ENCODE data around the gene SH2D1B. TPM values are rescaled to one million over a fixed set of nuclear protein-coding genes. Genes with fewer than 3 reads are reported as not detected.
A peak's percentile ranks its signal among the peaks of the same experiment; 100 is the strongest.

Gene SH2D1B
- total and polyA plus RNA-seq, 9 of the 15 experiments (the other 6 are each of a cell fraction or from before 2014, with no cell fraction given): 5.6 to 19.6 (median 9.7) TPM

DNA sequence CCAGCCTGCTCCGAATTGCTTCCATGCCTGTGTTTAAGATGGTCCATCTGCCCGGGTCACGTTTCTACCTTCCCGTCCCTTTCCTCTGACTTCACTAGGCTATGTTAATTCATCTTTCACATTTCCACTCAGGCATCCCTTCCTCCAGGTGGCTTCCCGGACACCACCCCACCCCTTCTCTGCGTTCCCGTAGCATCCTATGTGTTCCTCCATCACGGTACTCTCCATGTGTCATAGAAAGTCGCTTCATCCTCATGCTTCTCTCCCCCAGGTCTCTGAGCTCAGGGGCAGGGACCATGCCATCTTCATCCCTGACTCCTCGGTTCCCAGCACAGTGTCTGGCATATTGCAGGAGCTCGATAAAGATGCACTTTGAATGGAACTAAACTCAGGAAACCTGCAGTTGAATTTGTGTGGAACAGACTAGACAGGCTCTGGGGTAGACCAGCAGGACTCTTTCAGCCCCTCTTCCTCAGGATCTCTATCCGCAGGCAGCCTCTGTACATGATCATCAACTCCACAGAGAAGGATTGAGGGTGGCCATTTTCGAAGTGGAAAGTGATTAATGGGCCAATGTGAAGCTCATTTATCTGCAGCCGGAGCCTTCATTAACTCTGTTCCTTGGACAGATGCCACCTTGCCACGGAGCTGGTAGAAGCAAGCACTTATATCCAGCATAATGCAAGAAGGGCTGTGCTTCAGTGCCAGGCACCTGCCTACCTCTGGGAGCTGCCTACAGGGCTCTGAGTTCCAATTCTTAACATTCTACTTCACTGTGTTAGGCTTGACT lies 21.3 kb downstream of the SH2D1B start:
- H3K27me3 ChIP-seq (ENCODE audit: control insufficient read depth in 2 of 2, insufficient read depth in 2 of 2, low read length in 2 of 2): no peaks in the 10 kb centered on the region
- ChIA-PET CTCF (ENCODE audit: low intra/inter-chr PET ratio) (interaction anchor here (1.7 to 3.6 kb wide), 2 partner anchors 33 to 114 kb away, joined by 4 to 19 read pairs; no protein-coding TSS in a partner anchor), POLR2A (interaction anchor here (1.8 to 2.8 kb wide), 3 partner anchors 8 to 16 kb away, joined by 6 to 17 read pairs (median 10); no protein-coding TSS in a partner anchor)
- FAIRE-seq (no peak), ATAC-seq (no peak), DNase-seq (ENCODE audit: extremely low read depth in 1 of 4, low spot score in 3 of 4) (peak in 1 of 4 experiments; percentile 23)
- no peaks in the 10 kb centered on the region for H3K36me3 ChIP-seq (ENCODE audit: control insufficient read depth, insufficient read depth, low read length)
- no peak overlapping the region for H3K4me3 ChIP-seq
- peaks cover 7% of the 10 kb centered on the region for H3K9me1 ChIP-seq (ENCODE audit: control insufficient read depth, insufficient read depth, low read length)
- peaks cover 49 to 63% of the 10 kb centered on the region in 2 experiments for H3K4me1 ChIP-seq (replicated peaks in 1 of 2; ENCODE audit: control insufficient read depth in 2 of 2, insufficient read depth in 2 of 2, low read length in 2 of 2)
- intact Hi-C loops (cut with micrococcal nuclease) (loop anchor here (5.0 kb wide), 1 partner anchor 113 kb away; no protein-coding TSS in a partner anchor), in situ Hi-C loops (cut with MboI) (no loop called here)
- peak overlapping the region; percentile 92 for H2AFZ ChIP-seq (ENCODE audit: low read depth, low read length)
- H3K79me2 ChIP-seq (ENCODE audit: control insufficient read depth, insufficient read depth, low read length): peaks cover 5% of the 10 kb centered on the region; the same call in 2 of the 3 replicates
- peak overlapping the region; percentile 56 to 75; a peak in 3 of 4 replicates for H3K9ac ChIP-seq (ENCODE audit: insufficient read depth in 1 of 2, low read depth in 2 of 2, low read length in 2 of 2)
- H3K9me3 ChIP-seq (replicated peaks; ENCODE audit: control insufficient read depth, insufficient read depth, low read depth, low read length): no peaks in the 10 kb centered on the region
- peak overlapping the region; percentile 78 for H3K27ac ChIP-seq (ENCODE audit: extremely low read depth, low read depth, low read length)
- peak overlapping the region; percentile 45 for H3K4me2 ChIP-seq (ENCODE audit: insufficient read depth, low read length)
- H4K20me1 ChIP-seq (replicated peaks; ENCODE audit: control insufficient read depth, insufficient read depth, low read length): no peaks in the 10 kb centered on the region
- 52% methylated on average over 15 of the region's 15 CpGs for WGBS (ENCODE audit: insufficient coverage, low coverage, missing lambda C conversion rate)
- no TSS peak for BruUV-seq (replicated peaks)
- no peak for TF ChIP-seq HMG20B (CRISPR knock-in tag; IDR thresholded peaks at IDR 0.05)
- TF ChIP-seq SMARCA5 (IDR thresholded peaks at IDR 0.05): peak; percentile 40; the same call in 1 of the 2 replicates
- TF ChIP-seq, protein P1, sequence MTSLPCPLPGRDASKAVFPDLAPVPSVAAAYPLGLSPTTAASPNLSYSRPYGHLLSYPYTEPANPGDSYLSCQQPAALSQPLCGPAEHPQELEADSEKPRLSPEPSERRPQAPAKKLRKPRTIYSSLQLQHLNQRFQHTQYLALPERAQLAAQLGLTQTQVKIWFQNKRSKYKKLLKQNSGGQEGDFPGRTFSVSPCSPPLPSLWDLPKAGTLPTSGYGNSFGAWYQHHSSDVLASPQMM (CRISPR knock-in tag; IDR thresholded peaks at IDR 0.05): no peak
- no peak for TF ChIP-seq SIN3A (IDR thresholded peaks at IDR 0.05; ENCODE audit: borderline replicate concordance in 2 of 2, control insufficient read depth in 1 of 2, low read depth in 2 of 2, low read length in 2 of 2)
- TF ChIP-seq ZNF766 (CRISPR knock-in tag; conservative IDR thresholded peaks at IDR 0.05): no peak
- TF ChIP-seq, protein P2, sequence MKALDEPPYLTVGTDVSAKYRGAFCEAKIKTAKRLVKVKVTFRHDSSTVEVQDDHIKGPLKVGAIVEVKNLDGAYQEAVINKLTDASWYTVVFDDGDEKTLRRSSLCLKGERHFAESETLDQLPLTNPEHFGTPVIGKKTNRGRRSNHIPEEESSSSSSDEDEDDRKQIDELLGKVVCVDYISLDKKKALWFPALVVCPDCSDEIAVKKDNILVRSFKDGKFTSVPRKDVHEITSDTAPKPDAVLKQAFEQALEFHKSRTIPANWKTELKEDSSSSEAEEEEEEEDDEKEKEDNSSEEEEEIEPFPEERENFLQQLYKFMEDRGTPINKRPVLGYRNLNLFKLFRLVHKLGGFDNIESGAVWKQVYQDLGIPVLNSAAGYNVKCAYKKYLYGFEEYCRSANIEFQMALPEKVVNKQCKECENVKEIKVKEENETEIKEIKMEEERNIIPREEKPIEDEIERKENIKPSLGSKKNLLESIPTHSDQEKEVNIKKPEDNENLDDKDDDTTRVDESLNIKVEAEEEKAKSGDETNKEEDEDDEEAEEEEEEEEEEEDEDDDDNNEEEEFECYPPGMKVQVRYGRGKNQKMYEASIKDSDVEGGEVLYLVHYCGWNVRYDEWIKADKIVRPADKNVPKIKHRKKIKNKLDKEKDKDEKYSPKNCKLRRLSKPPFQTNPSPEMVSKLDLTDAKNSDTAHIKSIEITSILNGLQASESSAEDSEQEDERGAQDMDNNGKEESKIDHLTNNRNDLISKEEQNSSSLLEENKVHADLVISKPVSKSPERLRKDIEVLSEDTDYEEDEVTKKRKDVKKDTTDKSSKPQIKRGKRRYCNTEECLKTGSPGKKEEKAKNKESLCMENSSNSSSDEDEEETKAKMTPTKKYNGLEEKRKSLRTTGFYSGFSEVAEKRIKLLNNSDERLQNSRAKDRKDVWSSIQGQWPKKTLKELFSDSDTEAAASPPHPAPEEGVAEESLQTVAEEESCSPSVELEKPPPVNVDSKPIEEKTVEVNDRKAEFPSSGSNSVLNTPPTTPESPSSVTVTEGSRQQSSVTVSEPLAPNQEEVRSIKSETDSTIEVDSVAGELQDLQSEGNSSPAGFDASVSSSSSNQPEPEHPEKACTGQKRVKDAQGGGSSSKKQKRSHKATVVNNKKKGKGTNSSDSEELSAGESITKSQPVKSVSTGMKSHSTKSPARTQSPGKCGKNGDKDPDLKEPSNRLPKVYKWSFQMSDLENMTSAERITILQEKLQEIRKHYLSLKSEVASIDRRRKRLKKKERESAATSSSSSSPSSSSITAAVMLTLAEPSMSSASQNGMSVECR (CRISPR knock-in tag; IDR thresholded peaks at IDR 0.05): no peak
- no peak for TF ChIP-seq ZNF347 (CRISPR knock-in tag; IDR thresholded peaks at IDR 0.05; ENCODE audit: low read depth)
- TF ChIP-seq, protein P3, sequence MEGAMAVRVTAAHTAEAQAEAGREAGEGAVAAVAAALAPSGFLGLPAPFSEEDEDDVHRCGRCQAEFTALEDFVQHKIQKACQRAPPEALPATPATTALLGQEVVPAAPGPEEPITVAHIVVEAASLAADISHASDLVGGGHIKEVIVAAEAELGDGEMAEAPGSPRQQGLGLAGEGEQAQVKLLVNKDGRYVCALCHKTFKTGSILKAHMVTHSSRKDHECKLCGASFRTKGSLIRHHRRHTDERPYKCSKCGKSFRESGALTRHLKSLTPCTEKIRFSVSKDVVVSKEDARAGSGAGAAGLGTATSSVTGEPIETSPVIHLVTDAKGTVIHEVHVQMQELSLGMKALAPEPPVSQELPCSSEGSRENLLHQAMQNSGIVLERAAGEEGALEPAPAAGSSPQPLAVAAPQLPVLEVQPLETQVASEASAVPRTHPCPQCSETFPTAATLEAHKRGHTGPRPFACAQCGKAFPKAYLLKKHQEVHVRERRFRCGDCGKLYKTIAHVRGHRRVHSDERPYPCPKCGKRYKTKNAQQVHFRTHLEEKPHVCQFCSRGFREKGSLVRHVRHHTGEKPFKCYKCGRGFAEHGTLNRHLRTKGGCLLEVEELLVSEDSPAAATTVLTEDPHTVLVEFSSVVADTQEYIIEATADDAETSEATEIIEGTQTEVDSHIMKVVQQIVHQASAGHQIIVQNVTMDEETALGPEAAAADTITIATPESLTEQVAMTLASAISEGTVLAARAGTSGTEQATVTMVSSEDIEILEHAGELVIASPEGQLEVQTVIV (CRISPR knock-in tag; IDR thresholded peaks at IDR 0.05; ENCODE audit: borderline replicate concordance): no peak
- no peak for TF ChIP-seq HDAC6 (IDR thresholded peaks at IDR 0.05; ENCODE audit: low read depth, low read length)
- no peak for TF ChIP-seq ZNF282 (CRISPR knock-in tag; IDR thresholded peaks at IDR 0.05)
- TF ChIP-seq, protein P4, sequence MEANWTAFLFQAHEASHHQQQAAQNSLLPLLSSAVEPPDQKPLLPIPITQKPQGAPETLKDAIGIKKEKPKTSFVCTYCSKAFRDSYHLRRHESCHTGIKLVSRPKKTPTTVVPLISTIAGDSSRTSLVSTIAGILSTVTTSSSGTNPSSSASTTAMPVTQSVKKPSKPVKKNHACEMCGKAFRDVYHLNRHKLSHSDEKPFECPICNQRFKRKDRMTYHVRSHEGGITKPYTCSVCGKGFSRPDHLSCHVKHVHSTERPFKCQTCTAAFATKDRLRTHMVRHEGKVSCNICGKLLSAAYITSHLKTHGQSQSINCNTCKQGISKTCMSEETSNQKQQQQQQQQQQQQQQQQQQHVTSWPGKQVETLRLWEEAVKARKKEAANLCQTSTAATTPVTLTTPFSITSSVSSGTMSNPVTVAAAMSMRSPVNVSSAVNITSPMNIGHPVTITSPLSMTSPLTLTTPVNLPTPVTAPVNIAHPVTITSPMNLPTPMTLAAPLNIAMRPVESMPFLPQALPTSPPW (CRISPR knock-in tag; IDR thresholded peaks at IDR 0.05): no peak
